Upper lobe of right lung (tissue), 1 donor: Measurements from ENCODE around the gene PPIF. TPM values are rescaled to one million over a fixed set of nuclear protein-coding genes. Genes with fewer than 3 reads are reported as not detected.
A peak's percentile ranks its signal among the peaks of the same experiment; 100 is the strongest.

Source experiments
- ATAC-seq: fragments of 200-7000 bp; cut with Tn5 transposase; one replicate; pipeline ENCODE4 v1.9.1; 2020; ENCODE audit warnings: mild to moderate bottlenecking, moderate library complexity
- DNase-seq: peaks from one replicate; pipeline ENCODE4 v3.0.0-alpha.2; 2020
- H3K27ac ChIP-seq: fragments of 200-600 bp; one replicate; pipeline ENCODE4 v1.8.0; 2022
- H3K27me3 ChIP-seq: fragments of 200-600 bp; one replicate; pipeline ENCODE4 v1.8.0; 2022; ENCODE audit warnings: mild to moderate bottlenecking
- H3K36me3 ChIP-seq: fragments of 200-600 bp; one replicate; pipeline ENCODE4 v1.8.0; 2022
- H3K4me1 ChIP-seq: fragments of 200-600 bp; one replicate; pipeline ENCODE4 v1.8.0; 2022
- H3K4me3 ChIP-seq: fragments of 200-600 bp; one replicate; pipeline ENCODE4 v1.8.0; 2022; ENCODE audit warnings: mild to moderate bottlenecking
- H3K9me3 ChIP-seq: fragments of 200-600 bp; one replicate; pipeline ENCODE4 v1.8.0; 2022
- intact Hi-C: fragments of 100-400 bp; cut with DNase I; formaldehyde crosslinking; loops from one replicate; pipeline ENCODE4 v1.11.0; 2022
- total RNA-seq: library from RNA; stranded (reverse); fragmentation: NEBNext Ultra II Directional; extraction: Animal tissue kit (Norgen Biotek cat#: 25700); gene quantifications from one replicate; pipeline ENCODE4 v1.2.1, GENCODE V29; 2021
- TF ChIP-seq, protein P1 (sequence below): fragments of 200-600 bp; IDR thresholded peaks from one replicate; pipeline ENCODE4 v1.8.0; 2022; ENCODE audit warnings: antibody characterized with exemption
- donor health status: DM: no; HTN: yes; CAD: no; lungs with severe emphysema.

Gene PPIF
- total RNA-seq, 1 donor from 2014 or later = 30.7 TPM

DNA sequence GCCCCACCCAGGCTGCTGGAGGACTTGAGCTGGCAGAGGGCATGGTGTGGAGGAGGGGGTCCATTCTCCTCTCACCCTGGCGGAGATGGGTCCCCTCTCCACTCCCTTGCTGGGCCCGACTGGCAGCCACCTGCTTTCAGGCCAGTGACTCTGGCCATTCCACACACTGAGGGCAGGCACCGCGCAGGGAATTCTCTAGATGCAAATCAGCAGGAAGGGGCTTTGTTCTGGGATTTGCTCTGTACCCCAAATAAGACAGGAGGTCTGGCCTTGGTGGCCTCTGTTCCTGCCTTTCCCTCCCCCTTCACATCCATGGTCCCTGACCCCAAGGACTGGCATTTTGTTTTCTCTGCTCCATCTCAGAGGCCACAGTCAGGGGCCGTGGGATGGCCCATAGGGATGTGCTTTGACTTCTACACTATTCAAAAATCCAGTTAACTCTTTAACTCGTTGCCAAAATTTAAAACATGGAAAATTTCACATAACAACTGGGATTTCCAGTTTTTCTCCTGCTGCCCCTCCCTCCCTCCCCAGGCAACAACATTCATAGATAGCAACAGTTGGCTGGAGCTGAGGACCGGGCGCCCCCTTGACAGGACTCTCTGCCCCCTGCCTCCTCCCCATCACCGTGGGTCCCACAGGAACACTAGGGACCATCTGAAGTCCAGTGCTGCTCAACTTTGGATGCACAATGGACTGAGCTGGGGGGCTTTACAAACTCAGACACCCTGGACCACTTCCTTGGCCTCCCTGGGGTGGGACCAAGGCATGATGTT, 33.9 kb downstream of the PPIF start:
- Histone ChIP-seq H3K36me3 (no peaks in the 10 kb centered on the region), H3K4me3 (no peak overlapping the region), H3K27me3 (no peaks in the 10 kb centered on the region), H3K27ac (peak overlapping the region; percentile 73), H3K9me3 (no peaks in the 10 kb centered on the region), H3K4me1 (peaks cover 23% of the 10 kb centered on the region)
- peak; percentile 30 for DNase-seq
- ATAC-seq = no peak
- TF ChIP-seq, protein P1, sequence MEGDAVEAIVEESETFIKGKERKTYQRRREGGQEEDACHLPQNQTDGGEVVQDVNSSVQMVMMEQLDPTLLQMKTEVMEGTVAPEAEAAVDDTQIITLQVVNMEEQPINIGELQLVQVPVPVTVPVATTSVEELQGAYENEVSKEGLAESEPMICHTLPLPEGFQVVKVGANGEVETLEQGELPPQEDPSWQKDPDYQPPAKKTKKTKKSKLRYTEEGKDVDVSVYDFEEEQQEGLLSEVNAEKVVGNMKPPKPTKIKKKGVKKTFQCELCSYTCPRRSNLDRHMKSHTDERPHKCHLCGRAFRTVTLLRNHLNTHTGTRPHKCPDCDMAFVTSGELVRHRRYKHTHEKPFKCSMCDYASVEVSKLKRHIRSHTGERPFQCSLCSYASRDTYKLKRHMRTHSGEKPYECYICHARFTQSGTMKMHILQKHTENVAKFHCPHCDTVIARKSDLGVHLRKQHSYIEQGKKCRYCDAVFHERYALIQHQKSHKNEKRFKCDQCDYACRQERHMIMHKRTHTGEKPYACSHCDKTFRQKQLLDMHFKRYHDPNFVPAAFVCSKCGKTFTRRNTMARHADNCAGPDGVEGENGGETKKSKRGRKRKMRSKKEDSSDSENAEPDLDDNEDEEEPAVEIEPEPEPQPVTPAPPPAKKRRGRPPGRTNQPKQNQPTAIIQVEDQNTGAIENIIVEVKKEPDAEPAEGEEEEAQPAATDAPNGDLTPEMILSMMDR = no peak
- intact Hi-C loops = no loop called here

DNA sequence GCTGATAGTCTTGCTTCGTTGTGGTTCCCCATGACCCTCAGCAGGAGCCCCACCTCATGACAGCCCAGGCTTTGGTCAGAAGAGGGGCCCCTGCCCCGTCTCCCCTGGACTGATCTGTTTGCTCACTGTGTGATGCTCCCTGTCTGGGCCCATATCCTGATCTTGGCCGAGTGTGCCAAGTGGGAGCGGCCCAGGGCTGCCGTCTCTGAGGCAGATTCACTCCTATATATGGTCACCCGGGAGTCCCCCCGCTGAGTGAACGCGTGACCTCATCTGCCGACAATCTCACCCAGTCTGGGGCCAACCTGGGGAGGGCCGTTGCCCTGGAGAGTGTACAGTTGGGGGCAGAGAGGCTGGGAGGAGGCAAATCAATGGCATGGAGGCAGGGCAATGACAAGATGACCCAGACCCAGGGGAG, 34.5 kb downstream of the PPIF start:
- DNase-seq (peak; percentile 65), ATAC-seq (peak; percentile 13)
- H3K36me3 ChIP-seq = peaks cover under 1% of the 10 kb centered on the region
- H3K4me1 ChIP-seq = peaks cover 23% of the 10 kb centered on the region
- TF ChIP-seq, protein P1 = no peak
- H3K27me3 ChIP-seq = no peaks in the 10 kb centered on the region
- H3K9me3 ChIP-seq = no peaks in the 10 kb centered on the region
- H3K4me3 ChIP-seq = no peak overlapping the region
- H3K27ac ChIP-seq = peak overlapping the region; percentile 47
- intact Hi-C loops = no loop called here

GRCh38 chr10:79382491-79382941, 35.2 kb downstream of the PPIF start:
- Histone ChIP-seq H3K27me3 (no peaks in the 10 kb centered on the region), H3K27ac (peak overlapping the region; percentile 42), H3K9me3 (no peaks in the 10 kb centered on the region), H3K4me3 (no peak overlapping the region), H3K4me1 (peaks cover 23% of the 10 kb centered on the region), H3K36me3 (peaks cover 4% of the 10 kb centered on the region)
- no peak for ATAC-seq
- intact Hi-C loops = no loop called here
- peak; percentile 52 for DNase-seq
- TF ChIP-seq, protein P1 = no peak

DNA sequence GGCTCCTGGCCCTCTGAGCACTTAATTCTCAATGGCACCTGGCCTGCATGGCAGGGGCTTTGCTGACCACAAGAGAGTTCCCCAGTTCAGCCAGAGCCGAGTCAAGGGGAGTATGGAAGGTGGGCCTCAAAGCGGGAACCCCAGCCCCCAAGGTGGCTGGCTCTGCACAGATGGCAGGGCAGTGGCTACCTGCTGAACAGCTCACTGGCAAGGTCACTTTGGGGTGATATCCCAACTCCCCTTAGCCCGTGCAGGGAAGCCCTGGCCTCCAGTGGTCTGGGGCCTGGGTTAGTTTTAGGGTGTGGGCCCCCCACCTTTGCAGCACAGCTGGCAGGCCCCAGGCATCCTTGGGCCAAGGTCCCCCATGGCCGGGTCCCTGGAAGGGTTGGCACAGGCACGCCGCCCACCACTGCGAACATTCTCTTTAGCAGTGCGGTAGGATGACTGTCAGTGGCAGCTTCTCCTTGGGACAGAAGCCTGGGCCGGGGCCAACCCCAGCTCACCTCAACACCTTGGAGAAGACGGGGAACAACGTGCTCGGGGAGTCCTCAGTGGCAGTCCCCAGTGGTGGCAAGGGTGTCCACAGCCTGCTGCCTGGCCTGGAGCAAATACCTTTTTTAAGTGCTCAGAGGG, 36.8 kb downstream of the PPIF start:
- peak; percentile 60 for DNase-seq
- peaks cover 23% of the 10 kb centered on the region for H3K4me1 ChIP-seq
- intact Hi-C loops = no loop called here

DNA sequence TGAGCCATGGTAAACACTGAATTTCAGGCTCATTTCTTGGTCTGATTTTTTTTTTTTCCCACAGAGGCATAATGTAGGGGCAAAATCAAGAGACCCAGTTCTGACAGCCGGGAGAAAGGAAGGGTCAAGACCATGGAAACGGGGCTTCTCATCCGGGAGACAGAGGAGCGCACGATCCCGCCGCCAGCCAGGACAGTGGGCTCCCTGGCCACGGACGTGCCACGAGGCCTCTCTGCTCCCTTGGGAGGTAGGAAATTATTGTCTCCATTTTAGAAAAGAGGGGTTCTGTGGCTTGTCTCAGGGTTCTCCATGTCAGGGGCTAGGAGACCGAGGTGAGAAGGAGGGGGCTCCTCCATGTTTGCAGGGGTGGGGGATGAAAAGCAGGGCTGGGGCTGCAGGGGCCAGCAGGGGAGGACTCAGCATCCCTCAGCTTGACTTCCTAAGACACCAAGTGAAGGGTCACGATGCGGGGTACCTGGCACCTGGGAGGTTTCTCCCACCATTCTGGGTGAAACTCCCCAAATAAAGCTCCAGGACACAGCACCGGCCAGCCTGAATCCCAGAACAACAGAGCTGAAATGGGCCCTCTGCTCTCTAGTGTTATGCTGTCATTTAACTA, 37.6 kb downstream of the PPIF start:
- intact Hi-C loops = no loop called here
- Histone ChIP-seq H3K4me1 (peaks cover 16% of the 10 kb centered on the region), H3K4me3 (no peak overlapping the region), H3K27me3 (no peaks in the 10 kb centered on the region), H3K9me3 (no peaks in the 10 kb centered on the region), H3K36me3 (peaks cover 4% of the 10 kb centered on the region), H3K27ac (no peak overlapping the region)
- TF ChIP-seq, protein P1 = no peak
- DNase-seq (no peak), ATAC-seq (no peak)

More for the DNA sequence above, 36.8 kb downstream of the PPIF start:
- no peaks in the 10 kb centered on the region for H3K27me3 ChIP-seq
- no peak for ATAC-seq
- no peak overlapping the region for H3K27ac ChIP-seq
- no peaks in the 10 kb centered on the region for H3K9me3 ChIP-seq
- TF ChIP-seq, protein P1 = no peak
- no peak overlapping the region for H3K4me3 ChIP-seq
- H3K36me3 ChIP-seq = peaks cover 4% of the 10 kb centered on the region
